ENCODE measurements around the gene UBA52. TPM values are rescaled to one million over a fixed set of nuclear protein-coding genes. Genes with fewer than 3 reads are reported as not detected.

UBA52 gene
- total RNA-seq, 1 donor, result 1,795 TPM

DNA sequence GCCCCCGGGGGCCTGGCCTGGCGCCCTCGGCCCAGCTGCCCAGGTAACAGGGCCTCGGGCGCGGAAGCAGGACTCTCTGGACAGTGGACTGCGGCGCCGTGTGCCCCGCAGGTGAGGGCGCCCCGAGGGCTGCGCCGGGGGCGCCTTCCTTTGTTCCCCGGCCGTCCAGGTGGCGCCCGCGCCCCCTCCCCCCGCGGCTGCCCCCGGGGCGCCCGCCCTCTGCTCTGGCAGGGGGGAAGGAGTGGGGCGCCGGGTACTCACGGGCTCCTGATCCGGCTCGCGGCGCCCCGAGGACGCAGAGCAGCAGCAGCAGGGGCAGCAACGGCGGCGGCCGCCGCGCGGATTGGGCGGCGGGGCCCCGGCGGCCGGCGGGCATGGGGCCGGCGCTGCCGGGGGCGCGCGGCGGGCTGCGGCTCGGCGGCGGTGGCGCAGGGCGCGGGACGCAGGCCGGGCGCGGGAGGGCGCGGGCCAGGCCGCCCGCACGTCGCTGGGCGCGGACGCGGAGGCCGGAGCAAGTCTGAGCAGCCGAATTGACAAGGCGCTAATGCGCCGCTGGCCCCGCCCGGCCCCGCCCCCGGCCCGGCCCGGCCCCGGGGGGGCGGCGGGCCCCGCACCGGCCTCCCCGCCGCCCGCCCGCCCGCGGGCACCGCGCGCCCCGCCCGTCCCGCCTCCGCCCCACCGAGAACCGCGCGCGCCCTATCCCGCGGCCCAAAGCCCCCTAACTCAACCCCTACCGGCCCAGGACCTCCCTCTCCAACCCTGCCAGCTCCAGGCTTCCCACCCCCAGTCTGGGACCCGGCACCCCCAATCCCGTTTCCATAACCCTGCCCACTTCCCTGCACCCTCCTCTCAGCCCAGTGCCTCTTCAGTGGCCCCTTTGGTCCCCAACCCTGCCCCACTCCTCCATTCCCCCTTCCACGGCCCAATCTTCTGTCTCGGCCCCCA lies 34.9 kb downstream of the UBA52 start, which contains the start of gene CRLF1:
Gene CRLF1, minus strand, starts transcription at position 519 of the 945 bp plus-strand sequence. Its CDS starts 143 bp downstream, at position 376.
- Histone ChIP-seq H3K27me3 (ENCODE audit: insufficient read depth, low read length) (peaks cover 78% of the 10 kb centered on the region), H3K4me1 (ENCODE audit: insufficient read depth, low read length) (peaks cover 7% of the 10 kb centered on the region), H3K9me3 (ENCODE audit: low read depth, low read length) (no peaks in the 10 kb centered on the region), H3K4me3 (ENCODE audit: low read length) (no peak within 1 kb of the TSS)

- Histone ChIP-seq H3K9me3 (ENCODE audit: low read depth, low read length) (no peaks in the 10 kb centered on the region), H3K4me3 (ENCODE audit: low read length) (no peak overlapping the region), H3K27me3 (ENCODE audit: insufficient read depth, low read length) (peaks cover 78% of the 10 kb centered on the region), H3K4me1 (ENCODE audit: insufficient read depth, low read length) (peaks cover 15% of the 10 kb centered on the region)
Observed at GRCh38 chr19:18607226-18608101, 35.8 kb downstream of the UBA52 start.

DNA sequence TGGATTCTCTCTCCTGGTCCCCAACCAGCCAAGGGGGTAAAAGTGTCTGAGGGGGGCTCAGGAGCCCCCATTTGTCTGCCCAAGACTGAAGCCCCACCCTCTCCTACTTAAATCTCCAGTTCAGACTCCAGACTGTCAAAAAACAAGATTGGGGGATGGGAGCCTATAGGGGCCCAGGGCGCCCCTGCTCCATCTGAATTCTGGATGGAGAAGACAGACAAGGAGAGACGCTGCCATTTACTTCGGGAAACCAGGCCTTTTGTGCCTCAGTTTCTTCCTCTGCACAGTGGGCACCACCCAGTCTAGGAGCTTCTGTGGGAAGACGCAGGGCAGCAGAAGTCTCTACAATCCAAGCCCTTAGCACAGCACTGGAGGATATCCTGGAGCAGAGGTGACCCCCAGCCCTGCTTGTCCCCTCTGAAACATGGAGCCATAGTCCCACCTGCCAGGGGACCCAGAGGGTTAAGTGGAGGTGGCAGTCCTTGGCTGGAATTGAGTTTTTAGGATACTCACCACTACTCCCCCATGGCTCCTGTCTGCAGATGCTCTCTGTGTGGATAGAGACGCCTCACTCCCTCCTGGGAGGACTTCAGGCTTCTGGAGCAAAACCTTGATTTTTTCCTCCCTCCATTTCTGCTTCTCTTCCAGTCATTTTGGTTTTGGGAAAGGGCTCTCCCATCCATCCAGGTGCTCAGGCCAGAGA lies 36.6 kb downstream of the UBA52 start:
- Histone ChIP-seq H3K9me3 (ENCODE audit: low read depth, low read length) (no peaks in the 10 kb centered on the region), H3K4me3 (ENCODE audit: low read length) (no peak overlapping the region), H3K4me1 (ENCODE audit: insufficient read depth, low read length) (peaks cover 16% of the 10 kb centered on the region), H3K27me3 (ENCODE audit: insufficient read depth, low read length) (peaks cover 74% of the 10 kb centered on the region)

DNA sequence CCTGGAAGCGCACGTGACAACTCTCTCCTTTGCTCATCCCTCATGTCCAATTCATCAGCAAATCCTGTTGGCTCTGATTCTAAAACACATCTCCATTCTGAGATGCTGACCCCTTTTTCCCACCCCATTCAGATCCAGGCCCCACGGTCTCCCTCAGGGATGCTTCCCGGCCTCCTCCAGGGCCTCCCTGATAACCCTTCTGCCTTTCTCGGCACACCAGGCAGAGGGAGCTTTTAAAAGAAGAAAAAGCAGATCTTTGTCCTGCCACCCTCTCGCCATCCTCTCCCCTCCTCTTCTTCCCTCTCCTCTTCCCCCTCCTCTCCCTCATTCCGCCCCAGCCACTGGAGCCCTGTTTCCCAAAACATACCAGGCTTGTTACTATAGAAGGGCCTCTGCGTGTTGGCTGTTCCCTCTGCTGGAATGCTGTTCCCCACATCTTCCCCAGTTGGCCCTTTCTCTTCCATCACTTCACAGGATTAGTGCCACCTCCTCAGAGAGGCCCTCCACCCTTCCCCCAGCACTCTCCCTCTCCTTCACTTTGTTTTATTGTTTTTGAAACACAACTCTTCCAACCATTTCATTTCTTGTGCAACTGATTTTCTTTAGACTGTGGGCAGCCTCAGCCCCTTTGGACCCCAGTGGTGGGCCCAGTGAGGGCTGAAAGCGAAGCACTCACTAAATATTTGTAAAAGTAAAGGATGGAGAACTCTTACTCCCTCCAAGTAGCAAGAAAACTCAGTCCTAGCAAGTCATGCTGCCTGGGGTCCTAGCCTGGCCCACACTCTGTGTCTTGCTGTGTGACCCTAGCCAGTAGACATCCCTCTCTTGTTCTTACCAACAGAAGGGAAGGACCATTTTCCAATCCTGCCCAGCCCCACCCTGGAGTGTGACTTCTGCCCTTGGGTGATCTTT lies 37.4 kb downstream of the UBA52 start:
- peaks cover 74% of the 10 kb centered on the region for H3K27me3 ChIP-seq (ENCODE audit: insufficient read depth, low read length)
- no peaks in the 10 kb centered on the region for H3K9me3 ChIP-seq (ENCODE audit: low read depth, low read length)
- peaks cover 16% of the 10 kb centered on the region for H3K4me1 ChIP-seq (ENCODE audit: insufficient read depth, low read length)
- H3K4me3 ChIP-seq (ENCODE audit: low read length), result no peak overlapping the region

DNA sequence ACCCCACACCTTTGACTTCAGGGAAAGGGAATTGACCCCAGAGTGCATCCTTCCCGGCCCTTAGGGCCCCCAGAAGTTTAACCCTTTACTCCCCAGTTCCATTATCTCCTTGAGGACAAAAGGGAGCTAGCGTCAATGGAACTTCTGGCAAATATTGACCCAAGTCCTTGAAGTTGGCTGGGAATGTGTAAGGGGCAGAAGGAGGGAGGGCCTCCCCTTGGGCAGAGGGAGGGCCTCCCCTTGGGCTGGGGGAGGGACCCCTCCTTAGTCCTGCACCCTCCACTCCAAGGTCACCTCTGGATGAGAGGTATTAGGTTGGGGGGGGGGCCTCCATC lies 38.0 kb downstream of the UBA52 start:
- Histone ChIP-seq H3K9me3 (ENCODE audit: low read depth, low read length) (no peaks in the 10 kb centered on the region), H3K27me3 (ENCODE audit: insufficient read depth, low read length) (peaks cover 74% of the 10 kb centered on the region), H3K4me1 (ENCODE audit: insufficient read depth, low read length) (peaks cover 16% of the 10 kb centered on the region), H3K4me3 (ENCODE audit: low read length) (no peak overlapping the region)

GRCh38 chr19:18610245-18610555 lies 38.5 kb downstream of the UBA52 start:
- Histone ChIP-seq H3K9me3 (ENCODE audit: low read depth, low read length) (no peaks in the 10 kb centered on the region), H3K4me1 (ENCODE audit: insufficient read depth, low read length) (peaks cover 16% of the 10 kb centered on the region), H3K4me3 (ENCODE audit: low read length) (no peak overlapping the region), H3K27me3 (ENCODE audit: insufficient read depth, low read length) (peaks cover 72% of the 10 kb centered on the region)

- Histone ChIP-seq H3K4me3 (ENCODE audit: low read length) (no peak overlapping the region), H3K4me1 (ENCODE audit: insufficient read depth, low read length) (peaks cover 16% of the 10 kb centered on the region), H3K27me3 (ENCODE audit: insufficient read depth, low read length) (peaks cover 69% of the 10 kb centered on the region), H3K9me3 (ENCODE audit: low read depth, low read length) (no peaks in the 10 kb centered on the region)
Observed at GRCh38 chr19:18610556-18611326, 39.1 kb downstream of the UBA52 start.

- Histone ChIP-seq H3K4me3 (ENCODE audit: low read length) (no peak overlapping the region), H3K27me3 (ENCODE audit: insufficient read depth, low read length) (peaks cover 72% of the 10 kb centered on the region), H3K9me3 (ENCODE audit: low read depth, low read length) (no peaks in the 10 kb centered on the region), H3K4me1 (ENCODE audit: insufficient read depth, low read length) (peaks cover 16% of the 10 kb centered on the region)
Observed at GRCh38 chr19:18611327-18612050, 39.8 kb downstream of the UBA52 start.

DNA sequence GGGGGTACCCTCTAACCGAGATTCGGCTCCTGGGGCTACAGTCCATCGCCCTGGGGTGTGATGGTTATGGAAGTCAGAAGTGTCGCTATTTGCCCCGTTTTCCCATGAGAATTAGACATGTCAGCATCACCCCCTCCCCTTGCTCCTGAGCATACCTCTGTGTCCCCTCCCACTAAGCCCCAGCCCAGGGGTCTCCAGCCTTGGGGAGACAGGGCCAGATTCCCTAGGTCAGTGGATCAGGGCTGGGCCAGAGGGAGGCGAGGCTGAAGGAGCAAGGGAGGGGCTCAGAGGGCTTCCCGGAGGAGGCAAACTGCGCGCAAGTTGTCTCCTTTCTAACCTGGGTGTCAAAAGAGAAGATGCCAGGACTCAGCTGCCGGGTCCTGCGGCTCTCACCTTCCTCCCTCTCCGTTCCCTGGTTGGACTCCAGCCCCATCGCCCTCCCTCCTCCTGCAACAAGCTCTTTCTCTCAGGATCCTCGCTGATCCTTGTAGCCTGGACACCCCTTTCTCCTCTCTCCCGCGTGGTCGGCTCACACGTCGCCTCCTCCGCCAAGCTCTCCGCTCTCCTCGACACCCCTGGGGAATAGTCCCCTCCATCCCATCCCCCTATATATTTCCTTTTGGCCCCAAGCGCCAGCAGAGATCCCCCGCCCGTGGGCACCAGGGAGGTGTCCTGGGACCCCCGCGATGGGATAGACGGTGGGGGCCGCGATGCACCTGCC lies 40.6 kb downstream of the UBA52 start:
- no peaks in the 10 kb centered on the region for H3K9me3 ChIP-seq (ENCODE audit: low read depth, low read length)
- peaks cover 72% of the 10 kb centered on the region for H3K27me3 ChIP-seq (ENCODE audit: insufficient read depth, low read length)
- no peak overlapping the region for H3K4me3 ChIP-seq (ENCODE audit: low read length)
- peaks cover 16% of the 10 kb centered on the region for H3K4me1 ChIP-seq (ENCODE audit: insufficient read depth, low read length)

- peaks cover 65% of the 10 kb centered on the region for H3K27me3 ChIP-seq (ENCODE audit: insufficient read depth, low read length)
- H3K4me1 ChIP-seq (ENCODE audit: insufficient read depth, low read length), result peaks cover 9% of the 10 kb centered on the region
Observed at GRCh38 chr19:18612772-18613588, 41.3 kb downstream of the UBA52 start, which contains the start of gene TMEM59L. Gene TMEM59L (plus strand): TSS chr19:18612870. CDS start chr19:18612959, 89 bp downstream.

GRCh38 chr19:18613589-18614234 lies 42.1 kb downstream of the UBA52 start:
- Histone ChIP-seq H3K4me1 (ENCODE audit: insufficient read depth, low read length) (peaks cover 9% of the 10 kb centered on the region), H3K4me3 (ENCODE audit: low read length) (no peak overlapping the region), H3K9me3 (ENCODE audit: low read depth, low read length) (no peaks in the 10 kb centered on the region), H3K27me3 (ENCODE audit: insufficient read depth, low read length) (peaks cover 57% of the 10 kb centered on the region)

More at GRCh38 chr19:18612772-18613588, 41.3 kb downstream of the UBA52 start, which contains the start of gene TMEM59L:
- H3K9me3 ChIP-seq (ENCODE audit: low read depth, low read length), result no peaks in the 10 kb centered on the region
- H3K4me3 ChIP-seq (ENCODE audit: low read length), result no peak within 1 kb of the TSS
